SK-N-MC (cell line): ENCODE results near the gene KCNJ1.

Experiments
- DNase-seq: peaks from one replicate; pipeline ENCODE4 v3.0.0-alpha.2; 2011; ENCODE audit warnings: low read depth, low spot score
- H3K27ac ChIP-seq: fragments of 200-600 bp; sonication (generic); 2 replicates; pipeline ENCODE4 v1.5.1; 2016; ENCODE audit warnings: mixed run types
- H3K36me3 ChIP-seq: fragments of 200-600 bp; sonication (generic); 2 replicates; pipeline ENCODE4 v1.6.1; 2017; ENCODE audit warnings: antibody characterized with exemption, low read length, mixed read lengths; ENCODE audit not compliant: insufficient read depth
- H3K4me3 ChIP-seq: fragments of 200-600 bp; sonication (generic); 2 replicates; pipeline ENCODE4 v1.5.1; 2016
- H3K9ac ChIP-seq: fragments of 200-600 bp; sonication (generic); 2 replicates; pipeline ENCODE4 v1.8.0; 2017; ENCODE audit warnings: mixed run types, mixed read lengths; ENCODE audit not compliant: insufficient read length
- H3K9me3 ChIP-seq: fragments of 200-600 bp; sonication (generic); 2 replicates; pipeline ENCODE4 v1.6.1; 2017; ENCODE audit warnings: low read depth, mild to moderate bottlenecking, antibody characterized with exemption, low read length, moderate library complexity, mixed read lengths
- EZH2 ChIP-seq: fragments of 200-600 bp; sonication (generic); IDR thresholded peaks from one replicate; pipeline ENCODE4 v1.6.1; 2017; ENCODE audit warnings: antibody characterized with exemption
- FOXP2 ChIP-seq: optimal IDR thresholded peaks from 2 replicates; pipeline ENCODE3; 2011; ENCODE audit warnings: mild to moderate bottlenecking, moderate library complexity; ENCODE audit not compliant: insufficient read depth; ENCODE audit errors: extremely low read length, control extremely low read depth
- POLR2AphosphoS5 ChIP-seq: IDR thresholded peaks from 2 replicates; pipeline ENCODE4 v1.6.1; 2012; ENCODE audit warnings: mild to moderate bottlenecking, low read depth, low read length, borderline replicate concordance

The KCNJ1 gene

DNA sequence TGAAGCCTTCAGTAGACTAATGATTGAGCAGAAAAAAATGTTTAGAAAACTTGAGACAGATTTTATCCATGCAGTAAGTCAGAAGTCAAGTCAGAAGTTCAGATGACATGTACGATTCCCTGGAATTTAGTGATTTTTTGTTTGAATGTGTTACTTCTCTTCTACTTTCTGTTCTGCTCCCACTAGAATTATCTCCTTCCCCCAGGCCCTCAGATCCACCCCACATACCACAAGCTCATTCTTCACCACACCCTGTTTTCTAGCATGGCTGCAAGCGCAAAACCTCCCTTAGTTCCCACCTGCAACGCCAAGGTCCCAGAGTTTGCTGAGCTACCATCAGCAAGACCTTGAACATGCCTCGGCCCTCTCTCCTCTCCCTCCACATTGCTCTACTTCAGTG, 64.1 kb downstream of the KCNJ1 start:
- H3K4me3 ChIP-seq, result no peak overlapping the region
- DNase-seq, result no peak
- no peak for TF ChIP-seq EZH2
- TF ChIP-seq POLR2AphosphoS5, result no peak
- TF ChIP-seq FOXP2, result no peak
- H3K27ac ChIP-seq, result no peak overlapping the region
- H3K9me3 ChIP-seq, result no peaks in the 10 kb centered on the region
- peaks cover 85% of the 10 kb centered on the region for H3K36me3 ChIP-seq
- no peak overlapping the region for H3K9ac ChIP-seq

DNA sequence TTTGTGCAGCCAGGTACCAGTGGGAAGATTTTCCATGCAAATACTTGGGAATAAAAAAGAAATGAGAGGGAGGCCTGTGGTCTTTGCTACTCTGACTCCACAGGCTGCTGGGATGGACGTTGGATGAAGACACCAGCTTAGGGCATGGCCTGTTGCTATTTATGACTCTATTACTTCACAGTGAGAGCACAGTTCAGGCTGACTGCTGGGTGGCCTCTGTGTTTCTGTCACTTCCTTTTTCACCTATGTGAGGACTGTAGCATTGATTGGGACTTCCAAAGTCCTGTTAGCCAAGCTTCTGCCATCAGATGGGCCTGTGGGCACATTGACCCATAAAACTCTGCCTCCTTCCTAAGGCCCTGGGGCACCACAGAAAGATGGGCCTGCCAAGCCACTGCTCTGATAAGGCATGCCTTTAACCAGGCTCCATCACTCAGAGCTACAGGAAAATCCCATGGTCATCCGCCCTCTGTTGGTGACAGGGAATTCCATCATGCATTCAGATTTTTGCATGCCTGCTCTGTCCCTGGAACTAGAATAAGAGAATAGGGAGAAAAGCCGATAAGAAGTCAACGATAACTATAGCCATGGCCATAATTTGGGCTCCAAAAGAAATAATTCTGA, 64.6 kb downstream of the KCNJ1 start:
- Histone ChIP-seq H3K9me3 (no peaks in the 10 kb centered on the region), H3K4me3 (no peak overlapping the region), H3K27ac (no peak overlapping the region), H3K36me3 (peaks cover 85% of the 10 kb centered on the region), H3K9ac (no peak overlapping the region)
- DNase-seq, result no peak
- no peak for TF ChIP-seq EZH2
- TF ChIP-seq FOXP2, result no peak
- no peak for TF ChIP-seq POLR2AphosphoS5

DNA sequence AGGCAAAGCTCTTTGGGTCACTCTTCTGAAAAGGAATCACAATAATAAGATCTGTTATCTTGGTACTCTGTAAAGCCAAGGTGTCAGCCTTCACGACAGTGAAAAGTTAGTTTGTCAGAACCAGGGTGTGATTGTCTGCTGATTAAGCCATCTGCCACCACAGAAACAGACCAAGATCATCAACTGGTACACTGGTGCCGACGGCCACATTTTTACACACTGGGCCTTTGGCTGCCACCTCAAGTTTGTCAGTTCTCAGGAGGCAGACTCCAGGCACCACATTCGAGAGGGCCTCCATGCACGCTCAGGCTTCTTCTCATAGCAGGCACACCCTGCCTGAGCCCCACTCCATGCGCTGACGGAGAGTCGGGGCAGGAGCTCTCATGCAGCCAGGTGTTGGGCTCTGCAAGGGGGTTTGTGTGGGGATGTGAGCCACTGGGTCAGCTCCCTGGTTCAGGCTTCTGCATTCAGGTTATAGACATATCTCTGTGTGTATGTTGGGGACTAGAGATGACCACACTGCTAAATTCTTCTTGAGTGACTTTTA, 66.2 kb downstream of the KCNJ1 start:
- Histone ChIP-seq H3K9ac (no peak overlapping the region), H3K27ac (no peak overlapping the region), H3K4me3 (no peak overlapping the region), H3K9me3 (no peaks in the 10 kb centered on the region), H3K36me3 (peaks cover 85% of the 10 kb centered on the region)
- DNase-seq, result no peak
- TF ChIP-seq FOXP2 (no peak), EZH2 (no peak), POLR2AphosphoS5 (no peak)

DNA sequence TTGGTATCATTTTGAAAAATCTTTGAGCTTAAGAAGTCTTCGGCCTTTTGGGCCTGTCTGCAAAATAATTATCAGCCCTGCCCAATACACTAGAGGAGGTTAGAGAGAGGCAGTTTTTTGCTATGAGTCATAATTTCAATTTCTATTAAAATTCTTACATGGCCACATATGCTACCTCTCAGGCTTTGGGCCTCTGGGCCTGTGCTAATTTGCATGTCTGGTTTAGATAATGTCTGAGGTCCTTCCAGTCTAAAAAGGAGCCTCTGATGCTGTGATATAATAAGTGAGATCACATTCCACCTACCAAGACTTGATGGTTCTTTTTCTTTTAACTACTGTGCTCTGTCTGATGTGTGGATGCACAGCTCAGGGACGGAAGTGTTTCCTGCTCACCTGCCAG, 70.8 kb downstream of the KCNJ1 start:
- Histone ChIP-seq H3K4me3 (no peak overlapping the region), H3K9me3 (no peaks in the 10 kb centered on the region), H3K27ac (no peak overlapping the region), H3K9ac (no peak overlapping the region), H3K36me3 (peaks cover 65% of the 10 kb centered on the region)
- no peak for TF ChIP-seq POLR2AphosphoS5
- TF ChIP-seq FOXP2, result no peak
- no peak for TF ChIP-seq EZH2
- no peak for DNase-seq

DNA sequence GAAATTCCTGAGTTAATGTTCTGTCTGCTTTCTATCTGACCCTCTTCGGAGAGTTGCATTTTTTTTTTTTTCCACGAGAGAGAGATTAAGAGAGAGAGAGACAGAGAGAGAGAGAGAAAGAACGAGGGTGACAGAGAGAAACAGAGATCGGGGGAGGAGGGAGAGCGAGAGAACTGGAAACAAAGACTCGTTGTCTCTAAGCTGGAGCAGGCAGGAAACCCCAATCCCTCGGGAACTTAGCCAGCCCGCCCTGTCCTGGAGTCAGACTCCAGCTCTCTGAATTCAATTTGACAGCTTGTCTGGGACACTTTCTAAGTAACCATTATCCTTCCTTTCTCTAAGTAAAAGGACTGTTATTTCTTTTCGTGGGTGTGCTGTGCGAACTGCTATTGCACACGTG, 76.9 kb downstream of the KCNJ1 start:
- no peak for TF ChIP-seq EZH2
- no peak for TF ChIP-seq POLR2AphosphoS5
- no peak for TF ChIP-seq FOXP2
- Histone ChIP-seq H3K36me3 (peaks cover 8% of the 10 kb centered on the region), H3K4me3 (no peak overlapping the region), H3K9ac (no peak overlapping the region), H3K9me3 (no peaks in the 10 kb centered on the region), H3K27ac (no peak overlapping the region)
- DNase-seq, result no peak

DNA sequence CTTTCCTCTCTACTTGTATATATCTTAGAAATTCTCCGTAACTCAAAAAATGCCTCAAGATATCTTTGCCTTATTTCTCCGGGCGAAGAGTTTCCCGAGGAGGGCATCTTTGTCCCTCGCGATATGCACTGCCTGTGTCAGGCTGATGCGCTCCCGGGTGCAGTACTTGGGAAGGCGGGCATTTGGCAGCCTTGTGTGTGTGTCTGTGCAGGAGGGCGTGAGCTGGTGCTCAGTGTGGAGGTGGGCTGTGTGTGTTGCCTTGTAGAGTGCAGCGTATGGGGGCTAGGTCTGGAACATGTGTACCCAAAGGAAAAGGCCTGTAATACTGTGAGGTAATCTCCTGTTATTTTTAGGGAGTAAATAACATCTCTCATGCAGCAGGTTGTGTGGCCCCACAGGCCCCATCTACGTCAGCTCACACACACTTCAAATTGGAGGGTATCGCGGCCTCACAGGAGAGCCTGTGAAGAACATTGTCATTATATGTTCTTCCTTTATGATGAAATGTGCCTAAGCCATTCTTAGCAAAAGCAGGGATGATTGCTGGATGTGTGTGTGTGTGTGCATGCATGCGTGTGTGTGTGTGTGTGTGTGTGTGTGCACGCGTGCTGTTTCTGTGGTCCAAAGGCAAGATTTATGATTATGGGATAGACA, 77.5 kb downstream of the KCNJ1 start:
- DNase-seq, result no peak
- H3K4me3 ChIP-seq, result no peak overlapping the region
- H3K9me3 ChIP-seq, result no peaks in the 10 kb centered on the region
- no peak overlapping the region for H3K27ac ChIP-seq
- no peak overlapping the region for H3K9ac ChIP-seq
- peaks cover 2% of the 10 kb centered on the region for H3K36me3 ChIP-seq
- TF ChIP-seq EZH2 (no peak), POLR2AphosphoS5 (no peak), FOXP2 (no peak)
